ENCODE measurements around the gene MOXD1.
A peak's percentile ranks its signal among the peaks of the same experiment; 100 is the strongest.
"Not testable (repeated sequence)": the region's sequence is repeated elsewhere in the genome, so short reads cannot be mapped to it uniquely, and the experiment has no call there.

MOXD1 gene

GRCh38 chr6:132395015-132395597 is 6.2 kb downstream of the MOXD1 start:
- no peak for DNase-seq

- DNase-seq = no peak
These were observed 8.5 kb downstream of the MOXD1 start for GRCh38 chr6:132392792-132393191.

GRCh38 chr6:132392270-132392646 is 9.0 kb downstream of the MOXD1 start:
- DNase-seq = no peak

- no peak for DNase-seq
These were observed 9.6 kb downstream of the MOXD1 start for GRCh38 chr6:132391391-132392269.

- no peak for DNase-seq
These were observed 10.8 kb downstream of the MOXD1 start for GRCh38 chr6:132390451-132390850.

GRCh38 chr6:132390017-132390416 is 11.3 kb downstream of the MOXD1 start:
- DNase-seq = no peak

- no peak for DNase-seq
These were observed 13.0 kb downstream of the MOXD1 start for GRCh38 chr6:132388291-132388690.

- DNase-seq = no peak
These were observed 18.6 kb downstream of the MOXD1 start for GRCh38 chr6:132382630-132383175.

- no peak for DNase-seq
These were observed 19.9 kb downstream of the MOXD1 start for GRCh38 chr6:132381381-132381780.

GRCh38 chr6:132380358-132381029 is 20.8 kb downstream of the MOXD1 start:
- DNase-seq = no peak

- no peak for DNase-seq
These were observed 31.7 kb downstream of the MOXD1 start for GRCh38 chr6:132369526-132369925.

- DNase-seq = no peak
These were observed 32.3 kb downstream of the MOXD1 start for GRCh38 chr6:132368916-132369481.

GRCh38 chr6:132365281-132365907 is 35.9 kb downstream of the MOXD1 start:
- DNase-seq = no peak

GRCh38 chr6:132364306-132365074 is 36.8 kb downstream of the MOXD1 start:
- DNase-seq = no peak

GRCh38 chr6:132362442-132363185 is 38.7 kb downstream of the MOXD1 start:
- no peak for DNase-seq

GRCh38 chr6:132361101-132361500 is 40.2 kb downstream of the MOXD1 start:
- no peak for DNase-seq

GRCh38 chr6:132359886-132360285 is 41.4 kb downstream of the MOXD1 start:
- DNase-seq = no peak

- DNase-seq = no peak
These were observed 44.2 kb downstream of the MOXD1 start for GRCh38 chr6:132357120-132357519.

- DNase-seq = peak; percentile 15
These were observed 46.6 kb downstream of the MOXD1 start for GRCh38 chr6:132354517-132355167.

- not testable (repeated sequence) for DNase-seq
These were observed 49.3 kb downstream of the MOXD1 start for GRCh38 chr6:132351986-132352385.

GRCh38 chr6:132348231-132348630 is 53.0 kb downstream of the MOXD1 start:
- DNase-seq = no peak

Measured in stimulated activated CD4-positive, alpha-beta T cell treated with anti-CD3 and anti-CD28 coated beads, Interleukin-4, amount 100 ng/mL, for 1 hour (primary cell).